Measurements from ENCODE around the gene HADHB.

Gene HADHB

GRCh38 chr2:26337298-26337697, 92.6 kb downstream of the HADHB start:
- H3K27ac ChIP-seq (replicated peaks), result no peak overlapping the region
- DNase-seq (ENCODE audit: low read depth in 1 of 2, low spot score in 1 of 2), result no peak
- TF ChIP-seq GABPA (IDR thresholded peaks at IDR 0.05; ENCODE audit: low read depth), result no peak
- no peak for TF ChIP-seq POLR2AphosphoS5 (IDR thresholded peaks at IDR 0.05; ENCODE audit: low read depth)
- no peak for TF ChIP-seq SPI1 (IDR thresholded peaks at IDR 0.05; ENCODE audit: borderline replicate concordance, low read depth)
- TF ChIP-seq REST (IDR thresholded peaks at IDR 0.05; ENCODE audit: insufficient replicate concordance, low read depth), result no peak
- no peak for TF ChIP-seq CTCF (IDR thresholded peaks at IDR 0.05; ENCODE audit: insufficient read depth, low read length)
- no peaks in the 10 kb centered on the region for H3K27me3 ChIP-seq (ENCODE audit: insufficient read depth, poor library complexity, severe bottlenecking)
- no peak overlapping the region for H3K4me3 ChIP-seq (replicated peaks; ENCODE audit: insufficient read depth, low read length)
